ENCODE measurements around the gene GAK.

GRCh38 chr4:974668-975067, 42.6 kb upstream of the GAK start:
- TF ChIP-seq POLR2A (IDR thresholded peaks at IDR 0.05) (no peak), CTCF (IDR thresholded peaks at IDR 0.05) (no peak)

Data from vagina (tissue), 2 donors.